Measurements from ENCODE around the gene OR1J1.

The OR1J1 gene

DNA sequence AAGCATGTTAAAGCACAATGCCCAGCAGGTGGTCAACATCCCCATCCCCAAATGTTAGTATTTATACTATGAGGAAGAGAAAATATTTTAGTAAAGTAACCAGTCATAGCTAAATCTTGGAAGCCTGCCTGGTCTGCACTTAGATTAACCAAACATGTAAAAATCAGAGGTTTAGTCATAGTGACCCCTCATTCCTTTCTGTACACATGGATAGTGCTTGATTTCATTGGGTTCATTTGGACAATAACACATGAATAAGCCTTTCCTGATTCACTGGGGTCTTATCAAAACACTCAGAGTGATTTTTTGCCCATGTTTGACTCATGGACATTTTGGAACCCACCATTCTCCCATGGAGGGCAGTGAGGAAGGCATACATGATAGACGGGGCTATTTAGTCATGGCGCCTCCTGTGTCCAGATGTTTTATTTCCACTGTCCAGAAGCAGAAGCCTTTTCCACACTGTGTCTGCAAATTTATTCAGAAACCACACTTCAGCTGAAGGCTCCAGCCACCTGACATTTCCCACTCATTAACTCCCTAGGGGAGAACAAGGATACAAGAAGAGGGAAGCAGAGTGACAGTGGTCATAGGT lies 32.5 kb downstream of the OR1J1 start:
- DNase-seq (ENCODE audit: low read depth in 2 of 2): peak; percentile 36 to 49

DNA sequence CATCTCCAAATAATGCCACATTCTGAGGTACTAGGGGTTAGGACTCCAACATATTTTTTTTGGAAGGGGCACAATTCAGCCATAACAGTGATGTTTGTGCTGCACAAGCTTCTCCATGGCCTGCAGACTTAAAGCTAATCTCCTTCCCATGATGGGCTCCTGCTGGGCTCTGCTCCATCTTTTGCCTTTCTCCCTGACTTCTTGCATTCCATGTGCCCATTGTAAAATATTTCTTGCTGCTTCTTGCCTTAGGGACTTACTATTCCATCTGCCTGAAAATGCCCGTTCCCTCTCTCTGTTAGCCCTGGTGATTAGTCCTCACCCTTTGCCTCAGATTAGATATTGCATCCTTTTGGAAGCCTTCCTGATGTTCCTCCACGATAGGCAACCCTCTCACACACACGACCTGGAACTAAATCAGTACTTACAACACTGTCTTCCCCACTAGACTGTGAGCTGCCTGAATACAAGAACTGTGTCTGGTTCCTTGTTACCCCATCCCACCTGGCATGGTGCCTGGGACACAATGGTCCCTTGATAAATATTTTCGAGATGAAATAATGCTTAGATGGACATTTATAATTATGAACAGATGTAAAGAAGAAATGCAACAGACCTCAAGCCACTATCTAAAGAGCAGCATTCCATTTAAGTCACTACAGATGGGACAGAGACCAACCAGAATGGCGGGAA lies 33.5 kb downstream of the OR1J1 start:
- peak; percentile 42 to 51 for DNase-seq (ENCODE audit: low read depth in 2 of 2)

DNA sequence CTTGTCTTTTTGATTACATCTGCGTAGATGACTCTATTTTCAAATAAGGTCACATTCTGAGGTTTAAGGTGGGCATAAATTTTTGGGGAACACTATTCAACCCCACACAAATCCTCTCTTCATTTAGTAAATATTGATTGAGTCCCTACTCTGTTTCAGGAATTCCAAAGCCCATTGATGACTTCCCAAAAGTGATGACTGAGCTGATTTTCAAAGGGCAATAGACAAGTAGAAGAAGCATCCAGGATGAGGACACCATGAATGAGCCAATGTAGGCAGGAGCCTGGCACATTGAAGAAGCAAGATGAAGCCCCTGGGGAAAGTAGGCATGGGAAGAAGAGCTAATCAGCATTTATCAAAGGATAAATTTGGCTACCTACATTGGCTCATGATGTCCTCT lies 35.2 kb downstream of the OR1J1 start:
- no peak for DNase-seq (ENCODE audit: low read depth in 2 of 2)

All from fibroblast of skin of left biceps (primary cell).